Non-pigmented ciliary epithelial cell (primary cell): ENCODE data around the gene NXF2B.
"Not testable (repeated sequence)": the region's sequence is repeated elsewhere in the genome, so short reads cannot be mapped to it uniquely, and the experiment has no call there.

Experiments used
- DNase-seq: peaks from one replicate; pipeline ENCODE4 v3.0.0-alpha.2; 2010; ENCODE audit warnings: low read depth

Gene NXF2B, protein sequence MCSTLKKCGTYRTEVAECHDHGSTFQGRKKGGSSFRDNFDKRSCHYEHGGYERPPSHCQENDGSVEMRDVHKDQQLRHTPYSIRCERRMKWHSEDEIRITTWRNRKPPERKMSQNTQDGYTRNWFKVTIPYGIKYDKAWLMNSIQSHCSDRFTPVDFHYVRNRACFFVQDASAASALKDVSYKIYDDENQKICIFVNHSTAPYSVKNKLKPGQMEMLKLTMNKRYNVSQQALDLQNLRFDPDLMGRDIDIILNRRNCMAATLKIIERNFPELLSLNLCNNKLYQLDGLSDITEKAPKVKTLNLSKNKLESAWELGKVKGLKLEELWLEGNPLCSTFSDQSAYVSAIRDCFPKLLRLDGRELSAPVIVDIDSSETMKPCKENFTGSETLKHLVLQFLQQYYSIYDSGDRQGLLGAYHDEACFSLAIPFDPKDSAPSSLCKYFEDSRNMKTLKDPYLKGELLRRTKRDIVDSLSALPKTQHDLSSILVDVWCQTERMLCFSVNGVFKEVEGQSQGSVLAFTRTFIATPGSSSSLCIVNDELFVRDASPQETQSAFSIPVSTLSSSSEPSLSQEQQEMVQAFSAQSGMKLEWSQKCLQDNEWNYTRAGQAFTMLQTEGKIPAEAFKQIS

DNA sequence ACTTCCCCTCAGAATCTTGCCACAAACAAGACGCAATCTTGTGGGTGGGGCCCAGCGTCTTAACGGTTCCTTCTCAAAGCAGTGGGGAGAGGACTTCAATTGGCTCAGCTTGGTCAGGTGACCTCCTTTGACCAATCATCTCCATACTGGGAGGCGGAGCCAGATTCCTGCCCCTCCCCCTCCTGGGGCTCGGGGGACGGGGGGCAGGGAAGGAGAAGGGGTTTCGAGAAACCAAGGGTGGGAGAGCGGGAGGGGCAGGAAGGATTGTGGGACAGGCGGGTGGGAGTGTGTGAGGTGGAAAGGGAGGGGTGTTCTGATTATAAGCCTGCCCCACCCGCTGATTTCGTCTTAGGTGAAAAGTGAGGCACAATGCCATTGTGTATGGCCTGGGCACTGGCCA is at the start of gene NXF2B:
NXF2B (minus strand) TSS at position 101 of the 400 bp plus-strand sequence. CDS start 59,972 bp downstream, outside the sequence.
- DNase-seq: not testable (repeated sequence)

DNA sequence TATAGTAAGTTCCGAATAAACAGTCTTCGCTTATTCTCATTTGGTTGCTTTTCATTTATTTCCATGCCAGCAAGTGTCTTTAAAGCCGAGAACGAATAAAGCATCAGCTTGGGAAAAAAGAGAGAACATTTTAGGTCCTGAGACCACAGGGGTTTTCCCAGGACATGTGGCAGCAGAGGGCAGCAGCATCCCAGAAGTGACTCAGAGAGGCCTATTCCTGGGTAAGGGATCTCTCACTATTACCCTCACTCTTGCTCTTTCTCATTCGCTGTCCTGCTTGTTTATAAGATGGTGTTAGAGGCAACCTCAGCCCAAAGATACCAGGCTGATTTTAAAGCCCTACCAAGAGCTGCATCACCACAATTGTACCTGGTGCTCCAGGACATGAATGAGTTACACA is 39.0 kb upstream of the NXF2B start:
- not testable (repeated sequence) for DNase-seq

DNA sequence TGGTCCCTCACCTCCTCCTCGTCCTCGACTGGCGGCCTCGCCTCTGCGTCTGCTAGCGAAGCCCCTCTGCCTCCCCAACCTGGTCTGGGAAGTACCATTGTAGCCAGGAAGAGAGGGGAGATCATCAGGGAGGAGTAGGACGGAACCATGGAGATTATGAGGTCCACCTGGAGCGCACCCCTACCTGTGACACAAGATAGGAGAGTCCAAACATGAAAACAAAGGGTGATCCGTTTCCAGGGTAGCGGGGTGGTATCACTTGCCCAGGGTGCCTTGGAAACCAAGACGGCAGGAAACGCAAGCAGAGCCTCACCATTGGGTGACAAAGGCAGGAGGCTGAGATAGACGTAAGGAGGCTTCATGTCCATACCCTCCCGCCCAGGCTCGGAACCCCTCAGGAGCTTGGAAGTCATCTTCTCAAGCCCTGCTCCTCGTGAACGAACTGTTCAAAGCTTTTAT is 32.0 kb upstream of the NXF2B start, which contains the start of gene TCP11X2:
TCP11X2 (minus strand) TSS at position 51 of the 459 bp plus-strand sequence.
- DNase-seq: not testable (repeated sequence)

DNA sequence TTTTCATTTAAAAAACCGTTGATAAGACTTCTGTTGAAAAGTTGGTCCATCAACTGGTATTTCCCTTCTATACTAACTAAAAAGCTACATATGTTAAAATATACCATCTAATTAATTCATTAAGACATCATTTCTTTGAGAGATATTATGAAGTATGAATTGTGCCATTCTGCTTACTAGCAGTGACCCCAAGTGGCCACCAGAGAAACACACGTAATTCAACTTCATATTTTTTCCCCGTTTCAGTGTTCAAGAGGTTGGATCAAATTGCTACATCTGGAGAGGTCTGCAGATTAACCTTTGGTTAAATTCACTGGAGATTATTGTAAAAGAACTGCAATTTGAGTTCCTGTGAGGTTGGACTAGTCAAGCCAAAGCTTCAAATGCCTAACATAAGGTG is 30.4 kb upstream of the NXF2B start:
- DNase-seq: not testable (repeated sequence)

DNA sequence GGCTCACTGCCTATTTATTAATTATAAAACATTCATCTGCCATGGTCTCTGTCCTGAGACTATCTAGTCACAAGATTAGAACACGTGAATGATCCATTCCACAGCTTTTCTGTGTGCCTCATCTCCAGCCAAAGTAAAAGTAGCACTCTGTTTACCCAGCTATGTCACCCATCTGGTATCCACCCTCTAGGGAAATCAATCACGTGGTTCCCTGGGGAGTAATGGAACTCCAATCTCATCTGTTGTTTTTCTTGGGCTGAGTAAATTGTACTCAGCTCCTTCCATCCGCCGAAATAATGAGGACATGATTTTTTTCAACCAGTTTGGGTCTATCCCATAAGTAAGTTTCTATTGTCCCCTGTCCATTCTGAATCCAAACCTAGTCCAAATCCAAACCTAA is 18.8 kb upstream of the NXF2B start:
- DNase-seq: not testable (repeated sequence)

DNA sequence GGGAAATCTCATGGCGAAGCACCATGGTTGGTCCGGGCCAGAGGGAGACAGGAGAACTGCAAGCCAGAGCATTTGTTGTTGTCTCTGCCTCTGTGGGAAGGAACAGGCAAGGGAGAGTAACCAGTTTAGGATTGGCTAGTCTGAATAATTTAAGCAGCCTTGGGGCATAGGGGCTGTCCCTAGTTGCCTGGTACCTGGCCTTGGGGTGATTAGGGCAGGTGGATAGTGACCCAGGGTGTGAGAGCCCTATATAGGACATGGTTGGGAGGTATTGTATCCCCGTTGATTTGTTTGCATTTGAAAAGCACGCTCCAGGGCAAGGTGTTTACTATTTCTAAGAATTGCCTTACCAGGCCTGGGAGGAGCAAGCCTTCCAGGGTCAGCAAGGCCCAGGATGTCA is 25.3 kb downstream of the NXF2B start:
- not testable (repeated sequence) for DNase-seq

DNA sequence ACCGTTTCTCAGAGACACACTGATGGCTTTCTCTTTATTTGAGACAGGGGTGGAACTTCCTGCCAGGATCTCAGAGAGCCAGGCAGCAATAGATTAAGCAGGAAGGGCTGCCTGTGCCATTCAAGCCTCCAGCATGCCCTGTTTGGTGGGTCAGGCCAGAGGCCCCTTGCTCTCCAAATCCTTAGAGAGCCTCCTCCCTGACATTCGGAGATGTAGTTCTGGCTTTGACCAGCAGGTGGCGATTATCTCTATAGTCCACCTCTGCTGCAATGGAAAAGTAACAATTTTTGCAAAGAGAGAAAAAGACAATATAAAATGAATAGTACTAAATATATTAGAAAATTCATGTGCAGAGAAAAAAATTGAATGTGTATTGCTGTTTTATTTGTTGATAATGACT is 93.9 kb downstream of the NXF2B start:
- DNase-seq: no peak

DNA sequence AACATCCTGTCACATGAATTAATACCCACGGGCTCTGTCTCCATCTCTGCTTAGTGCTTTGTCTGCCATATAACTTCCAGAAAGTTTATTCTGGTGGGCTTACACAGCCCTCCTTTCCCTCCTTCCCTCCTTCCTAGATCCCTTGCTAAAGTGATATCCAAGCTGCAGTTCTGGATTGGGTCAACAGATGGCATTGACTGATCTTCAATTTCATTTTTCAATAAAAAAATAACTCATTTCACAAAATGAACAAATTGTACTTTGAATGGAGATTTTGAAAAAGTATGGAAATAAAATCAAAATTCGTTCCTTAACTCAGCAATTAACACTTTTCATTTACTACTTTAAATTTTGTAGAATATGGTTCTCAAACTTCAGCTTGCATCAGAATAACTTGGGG is 97.9 kb downstream of the NXF2B start:
- DNase-seq: no peak

DNA sequence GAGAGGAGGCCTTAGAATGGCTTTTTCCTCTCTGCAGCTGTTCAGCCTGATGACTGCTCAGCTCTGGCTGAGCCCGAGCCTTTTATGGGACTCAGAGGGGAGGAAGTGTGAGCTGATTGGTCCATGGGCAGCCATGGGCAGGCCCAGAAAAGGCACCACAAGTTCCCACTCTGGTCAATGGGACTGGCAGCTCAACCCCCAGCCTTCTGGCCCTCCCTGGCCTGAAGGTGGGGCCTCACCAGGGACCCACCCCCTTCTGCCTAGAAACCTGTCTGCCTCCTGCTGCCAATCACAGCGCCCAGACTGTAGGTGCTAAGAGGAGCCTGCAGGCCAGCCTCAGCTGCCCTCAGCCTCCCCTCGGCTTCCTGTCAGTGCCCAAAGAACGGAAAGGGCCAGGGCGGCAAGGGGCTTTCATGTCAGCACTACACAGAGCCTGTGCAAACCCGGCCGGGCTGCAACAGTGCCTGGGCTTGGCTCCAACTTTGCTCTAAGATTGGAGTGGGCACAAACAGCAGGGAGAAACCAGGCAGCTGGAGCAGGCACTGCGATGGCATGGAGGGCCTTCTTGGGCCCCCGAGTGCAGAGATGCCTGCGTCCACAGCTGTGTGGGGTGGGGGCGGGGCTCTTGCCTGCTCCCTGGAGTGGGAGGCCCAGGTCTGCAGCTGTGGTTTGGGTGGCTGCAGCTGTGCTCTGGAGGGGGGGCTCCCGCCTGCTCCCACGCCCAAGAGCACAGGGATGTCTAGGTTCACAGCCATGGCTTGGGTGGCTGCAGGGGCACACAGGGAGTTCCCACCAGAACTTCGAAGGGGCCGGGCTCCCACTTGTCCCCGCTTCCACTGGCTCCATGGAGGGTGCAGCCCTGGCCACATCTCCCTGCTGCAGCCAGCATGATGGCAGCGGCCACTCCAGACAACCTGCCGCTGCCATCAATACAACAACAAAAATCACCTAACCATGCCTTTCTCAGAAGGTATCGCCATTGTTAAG is 100.2 kb downstream of the NXF2B start:
- DNase-seq: no peak

DNA sequence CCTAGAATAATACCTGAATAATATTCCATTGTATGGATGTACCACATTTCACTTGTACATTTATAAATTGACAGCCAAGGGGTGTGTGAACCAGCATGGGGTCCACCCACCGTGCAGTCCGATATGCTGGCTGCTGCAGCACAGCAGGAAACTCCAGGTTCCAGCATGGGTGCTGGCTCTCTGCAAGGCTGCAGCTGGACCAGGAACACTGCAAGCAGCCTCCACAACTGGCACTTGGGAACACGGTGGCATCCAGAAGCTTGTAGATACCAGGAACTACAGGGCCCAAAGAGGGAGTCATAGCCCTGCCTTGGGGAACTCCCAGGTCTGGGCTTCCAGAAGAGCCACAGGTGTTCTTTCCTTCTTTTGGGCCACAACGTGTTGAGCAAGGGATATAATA is 101.6 kb downstream of the NXF2B start:
- no peak for DNase-seq
